Caco-2 (cell line): Measurements from ENCODE around the gene ZNF785. TPM values are rescaled to one million over a fixed set of nuclear protein-coding genes. Genes with fewer than 3 reads are reported as not detected.

Experiments
- BruUV-seq: library from RNA; stranded (reverse); fragments of 400-500 nt; replicated peaks from 2 replicates; lab custom pipeline; 2021; lab: Mats Ljungman, UMichigan
- CTCF ChIA-PET: fragments of 300-600 bp; sonication (Branson Sonifier 250); formaldehyde crosslinking; loops from one replicate; lab custom pipeline; 2022; ENCODE audit warnings: antibody characterized with exemption; lab: Charles Lee
- POLR2A ChIA-PET: fragments of 300-600 bp; sonication (Branson Sonifier 250); formaldehyde crosslinking; loops from one replicate; lab custom pipeline; 2022; ENCODE audit warnings: antibody characterized with exemption; lab: Charles Lee
- DNase-seq, 2 experiments: peaks; one replicate each; pipeline versions ENCODE4 v3.0.0 to v3.0.0-alpha.2; 2020 to 2022
- H3K27me3 ChIP-seq: replicated peaks from 2 replicates; pipeline ENCODE4 v1.6.0; 2011; ENCODE audit warnings: low read length; ENCODE audit not compliant: control insufficient read depth, insufficient read depth
- H3K36me3 ChIP-seq: 2 replicates; pipeline ENCODE4 v1.5.1; 2011; ENCODE audit warnings: low read length; ENCODE audit not compliant: control insufficient read depth, insufficient read depth
- H3K4me1 ChIP-seq: fragments of 250-450 bp; sonication (Bioruptor Pico); 2 replicates; pipeline ENCODE4 v1.5.1; 2020; ENCODE audit warnings: mild to moderate bottlenecking
- H3K4me3 ChIP-seq: 2 replicates; pipeline ENCODE4 v1.5.1; 2011; ENCODE audit warnings: low read depth, mild to moderate bottlenecking, control low read depth, low read length
- H3K9me3 ChIP-seq: fragments of 250-450 bp; sonication (Bioruptor Pico); 2 replicates; pipeline ENCODE4 v1.5.1; 2020; ENCODE audit warnings: mild to moderate bottlenecking, moderate library complexity
- H3K27ac Mint-ChIP-seq: one replicate; pipeline ENCODE4 v1.8.0; 2022; ENCODE audit warnings: mixed read lengths; ENCODE audit not compliant: unreplicated experiment
- H3K27me3 Mint-ChIP-seq: one replicate; pipeline ENCODE4 v1.8.0; 2022; ENCODE audit warnings: mixed read lengths; ENCODE audit not compliant: insufficient read depth, unreplicated experiment
- H3K36me3 Mint-ChIP-seq: one replicate; pipeline ENCODE4 v1.8.0; 2022; ENCODE audit warnings: mild to moderate bottlenecking, mixed read lengths; ENCODE audit not compliant: insufficient read depth, unreplicated experiment
- H3K4me1 Mint-ChIP-seq: one replicate; pipeline ENCODE4 v1.8.0; 2022; ENCODE audit warnings: low read depth, mixed read lengths; ENCODE audit not compliant: unreplicated experiment
- H3K4me3 Mint-ChIP-seq: one replicate; pipeline ENCODE4 v1.8.0; 2022; ENCODE audit warnings: mild to moderate bottlenecking, moderate library complexity, mixed read lengths; ENCODE audit not compliant: unreplicated experiment
- H3K9me3 Mint-ChIP-seq: one replicate; pipeline ENCODE4 v1.8.0; 2022; ENCODE audit warnings: mixed read lengths; ENCODE audit not compliant: unreplicated experiment
- CTCF ChIP-seq, 2 experiments: fragments of 200-600 bp in 1 of 2; IDR thresholded peaks; 1 replicate in 1 of 2; 2 replicates in 1 of 2; pipeline versions ENCODE4 v1.5.1 to v1.8.0; 2011 to 2022; ENCODE audit warnings: antibody characterized with exemption in 1 of 2, control low read depth in 1 of 2, inconsistent platforms in 1 of 2, low read depth in 1 of 2, low read length in 1 of 2, mild to moderate bottlenecking in 1 of 2, moderate library complexity in 1 of 2; ENCODE audit not compliant: insufficient read depth in 1 of 2, severe bottlenecking in 1 of 2, unreplicated experiment in 1 of 2
- intact Hi-C: fragments of 100-400 bp; cut with micrococcal nuclease; formaldehyde crosslinking; loops from one replicate; pipeline ENCODE4 v1.10.0; 2022; ENCODE audit not compliant: unreplicated experiment
- total RNA-seq: library from RNA; stranded (reverse); gene quantifications from 2 replicates; pipeline ENCODE4 v1.2.3, GENCODE V29; 2022

ZNF785 gene
- total RNA-seq, 1 experiment from 2014 or later, result 13.5 TPM

- no peak overlapping the region for H3K4me3 Mint-ChIP-seq
- no TSS peak for BruUV-seq
- no peaks in the 10 kb centered on the region for H3K36me3 ChIP-seq
- no peak for TF ChIP-seq CTCF (IDR thresholded peaks at IDR 0.05; ENCODE audit: insufficient read depth in 1 of 2, low read depth in 1 of 2, low read length in 1 of 2, severe bottlenecking in 1 of 2, unreplicated experiment in 1 of 2)
- H3K27ac Mint-ChIP-seq, result peak overlapping the region; percentile 30
- intact Hi-C loops, result no loop called here
- H3K4me1 ChIP-seq, result no peaks in the 10 kb centered on the region
- no peaks in the 10 kb centered on the region for H3K9me3 Mint-ChIP-seq
- ChIA-PET POLR2A (interaction anchor here (0.6 kb wide), 1 partner anchor 12 kb away, joined by 3 read pairs; no protein-coding TSS in a partner anchor), CTCF (interaction anchor here (0.6 kb wide), 1 partner anchor 28 kb away, joined by 6 read pairs; no protein-coding TSS in a partner anchor)
- H3K27me3 Mint-ChIP-seq, result no peaks in the 10 kb centered on the region
- no peak for DNase-seq
- no peaks in the 10 kb centered on the region for H3K9me3 ChIP-seq
- no peaks in the 10 kb centered on the region for H3K4me1 Mint-ChIP-seq
- no peak overlapping the region for H3K4me3 ChIP-seq
- H3K27me3 ChIP-seq, result no peaks in the 10 kb centered on the region
- H3K36me3 Mint-ChIP-seq, result peaks cover 9% of the 10 kb centered on the region
Observed at GRCh38 chr16:30565984-30566383, 19.5 kb downstream of the ZNF785 start.

GRCh38 chr16:30565526-30565925, 20.0 kb downstream of the ZNF785 start:
- Mint-ChIP-seq H3K36me3 (peaks cover 7% of the 10 kb centered on the region), H3K9me3 (no peaks in the 10 kb centered on the region), H3K4me3 (no peak overlapping the region), H3K27me3 (no peaks in the 10 kb centered on the region), H3K27ac (no peak overlapping the region), H3K4me1 (no peaks in the 10 kb centered on the region)
- ChIA-PET POLR2A (no interaction called here), CTCF (interaction anchor here (0.6 kb wide), 1 partner anchor 29 kb away, joined by 6 read pairs; no protein-coding TSS in a partner anchor)
- no peak for TF ChIP-seq CTCF (IDR thresholded peaks at IDR 0.05; ENCODE audit: insufficient read depth in 1 of 2, low read depth in 1 of 2, low read length in 1 of 2, severe bottlenecking in 1 of 2, unreplicated experiment in 1 of 2)
- no peak overlapping the region for H3K4me3 ChIP-seq
- H3K9me3 ChIP-seq, result no peaks in the 10 kb centered on the region
- intact Hi-C loops, result no loop called here
- DNase-seq, result no peak
- H3K36me3 ChIP-seq, result no peaks in the 10 kb centered on the region
- H3K4me1 ChIP-seq, result no peaks in the 10 kb centered on the region
- no peaks in the 10 kb centered on the region for H3K27me3 ChIP-seq
- BruUV-seq, result no TSS peak

GRCh38 chr16:30562021-30562420, 23.5 kb downstream of the ZNF785 start:
- Histone ChIP-seq H3K27me3 (no peaks in the 10 kb centered on the region), H3K9me3 (no peaks in the 10 kb centered on the region), H3K36me3 (no peaks in the 10 kb centered on the region), H3K4me1 (peaks cover 5% of the 10 kb centered on the region; the same call in 1 of the 2 replicates), H3K4me3 (no peak overlapping the region)
- Mint-ChIP-seq H3K4me3 (no peak overlapping the region), H3K27me3 (no peaks in the 10 kb centered on the region), H3K27ac (no peak overlapping the region), H3K36me3 (peaks cover 7% of the 10 kb centered on the region), H3K4me1 (no peaks in the 10 kb centered on the region), H3K9me3 (no peaks in the 10 kb centered on the region)
- ChIA-PET POLR2A (interaction anchor here (0.6 kb wide), 1 partner anchor 29 kb away, joined by 3 read pairs; no protein-coding TSS in a partner anchor), CTCF (no interaction called here)
- TF ChIP-seq CTCF (IDR thresholded peaks at IDR 0.05; ENCODE audit: insufficient read depth in 1 of 2, low read depth in 1 of 2, low read length in 1 of 2, severe bottlenecking in 1 of 2, unreplicated experiment in 1 of 2), result no peak
- no TSS peak for BruUV-seq
- intact Hi-C loops, result no loop called here
- no peak for DNase-seq
